Measurements from ENCODE around the gene DOK7. TPM values are rescaled to one million over a fixed set of nuclear protein-coding genes. Genes with fewer than 3 reads are reported as not detected.

Gene DOK7, protein sequence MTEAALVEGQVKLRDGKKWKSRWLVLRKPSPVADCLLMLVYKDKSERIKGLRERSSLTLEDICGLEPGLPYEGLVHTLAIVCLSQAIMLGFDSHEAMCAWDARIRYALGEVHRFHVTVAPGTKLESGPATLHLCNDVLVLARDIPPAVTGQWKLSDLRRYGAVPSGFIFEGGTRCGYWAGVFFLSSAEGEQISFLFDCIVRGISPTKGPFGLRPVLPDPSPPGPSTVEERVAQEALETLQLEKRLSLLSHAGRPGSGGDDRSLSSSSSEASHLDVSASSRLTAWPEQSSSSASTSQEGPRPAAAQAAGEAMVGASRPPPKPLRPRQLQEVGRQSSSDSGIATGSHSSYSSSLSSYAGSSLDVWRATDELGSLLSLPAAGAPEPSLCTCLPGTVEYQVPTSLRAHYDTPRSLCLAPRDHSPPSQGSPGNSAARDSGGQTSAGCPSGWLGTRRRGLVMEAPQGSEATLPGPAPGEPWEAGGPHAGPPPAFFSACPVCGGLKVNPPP
- not detected for total RNA-seq

DNA sequence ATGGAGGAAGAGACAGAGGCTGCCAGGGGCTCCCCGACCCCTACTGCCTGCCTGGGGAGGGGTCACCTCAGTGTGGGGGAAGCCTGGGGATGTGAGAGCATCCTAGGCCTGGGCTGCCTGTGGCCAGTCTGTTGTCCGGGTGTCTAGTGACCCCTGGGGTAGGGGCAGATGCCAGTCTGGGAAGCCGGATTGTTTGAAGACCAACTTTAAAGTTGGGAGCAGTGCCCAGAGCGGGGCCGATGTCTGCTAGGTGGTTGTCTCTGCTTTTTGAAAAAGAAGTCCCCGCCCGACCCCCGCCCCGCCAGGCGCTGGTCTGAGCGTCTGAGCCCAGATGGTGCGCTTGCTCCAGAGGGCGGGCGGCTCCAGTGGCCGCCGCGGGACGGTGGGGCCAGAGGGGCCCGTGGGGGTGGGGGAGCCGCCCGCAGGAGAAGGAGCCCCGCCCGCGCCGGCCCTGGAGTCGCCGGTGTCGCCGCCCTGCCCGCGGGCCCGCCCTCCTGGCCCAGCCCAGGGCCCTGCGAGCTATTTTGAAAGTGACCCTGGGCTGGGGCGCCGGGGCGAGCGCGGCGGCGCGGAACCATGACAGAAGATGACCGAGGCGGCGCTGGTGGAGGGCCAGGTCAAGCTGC lies at the start of gene DOK7:
Gene DOK7 (plus strand): TSS at position 517 of the 626 bp plus-strand sequence. CDS start 70 bp downstream, at position 587.
- no peaks in the 10 kb centered on the region for H3K9me3 Mint-ChIP-seq
- peaks cover 28% of the 10 kb centered on the region for H3K27me3 Mint-ChIP-seq
- H3K27ac Mint-ChIP-seq: no peak within 1 kb of the TSS
- no peaks in the 10 kb centered on the region for H3K36me3 Mint-ChIP-seq
- no peak within 1 kb of the TSS for H3K4me3 Mint-ChIP-seq
- no peaks in the 10 kb centered on the region for H3K4me1 Mint-ChIP-seq
- no peak for DNase-seq

GRCh38 chr4:3413675-3414420 lies 49.3 kb upstream of the DOK7 start:
- H3K36me3 Mint-ChIP-seq: no peaks in the 10 kb centered on the region
- H3K27ac Mint-ChIP-seq: no peak overlapping the region
- H3K9me3 Mint-ChIP-seq: no peaks in the 10 kb centered on the region
- DNase-seq: no peak
- no peaks in the 10 kb centered on the region for H3K27me3 Mint-ChIP-seq
- H3K4me1 Mint-ChIP-seq: no peaks in the 10 kb centered on the region
- no peak overlapping the region for H3K4me3 Mint-ChIP-seq

DNA sequence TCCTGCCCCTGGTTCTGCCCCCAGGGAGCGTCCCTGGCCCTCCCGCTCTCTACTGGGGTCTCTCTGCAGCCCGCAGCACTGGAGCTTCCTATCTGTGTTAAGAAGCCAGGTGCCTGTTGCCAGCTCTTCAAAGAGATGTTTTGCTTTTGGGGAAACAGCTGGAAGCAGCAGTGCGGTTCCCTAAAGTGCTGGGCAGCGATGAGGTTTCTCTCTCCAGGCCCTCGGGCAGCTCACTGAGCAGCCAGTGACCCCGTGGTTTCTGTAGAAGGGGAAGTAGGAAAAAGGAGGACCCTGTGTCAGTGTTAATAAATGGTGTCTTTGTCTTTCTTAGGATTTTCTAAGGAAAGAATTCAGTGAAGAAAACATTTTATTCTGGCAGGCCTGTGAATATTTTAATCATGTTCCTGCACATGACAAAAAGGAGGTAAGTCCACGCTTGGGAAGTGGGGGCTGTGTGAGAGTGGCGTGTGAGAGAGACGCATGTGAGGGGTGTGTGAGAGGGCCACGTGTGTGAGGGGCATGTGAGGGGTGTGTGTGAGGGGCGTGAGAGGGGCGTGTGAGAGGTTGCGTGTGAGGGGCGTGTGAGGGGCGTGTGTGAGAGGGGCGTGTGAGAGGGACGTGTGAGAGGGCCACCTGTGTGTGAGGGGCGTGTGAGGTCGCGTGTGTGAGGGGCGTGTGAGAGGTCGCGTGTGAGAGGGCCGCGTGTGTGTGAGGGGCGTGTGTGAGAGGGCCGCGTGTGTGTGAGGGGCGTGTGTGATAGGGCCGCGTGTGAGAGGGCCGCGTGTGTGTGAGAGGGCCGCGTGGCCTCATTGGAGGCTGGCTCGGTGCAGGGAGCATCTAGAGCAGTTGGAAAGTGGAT lies 48.5 kb upstream of the DOK7 start:
- Mint-ChIP-seq H3K36me3 (no peaks in the 10 kb centered on the region), H3K4me3 (no peak overlapping the region), H3K27ac (no peak overlapping the region), H3K4me1 (no peaks in the 10 kb centered on the region), H3K27me3 (no peaks in the 10 kb centered on the region), H3K9me3 (no peaks in the 10 kb centered on the region)
- no peak for DNase-seq

GRCh38 chr4:3415471-3416141 lies 47.5 kb upstream of the DOK7 start:
- H3K4me3 Mint-ChIP-seq: no peak overlapping the region
- H3K27me3 Mint-ChIP-seq: no peaks in the 10 kb centered on the region
- H3K36me3 Mint-ChIP-seq: no peaks in the 10 kb centered on the region
- no peaks in the 10 kb centered on the region for H3K4me1 Mint-ChIP-seq
- no peaks in the 10 kb centered on the region for H3K9me3 Mint-ChIP-seq
- no peak for DNase-seq
- no peak overlapping the region for H3K27ac Mint-ChIP-seq

- Mint-ChIP-seq H3K4me3 (no peak overlapping the region), H3K36me3 (no peaks in the 10 kb centered on the region), H3K9me3 (no peaks in the 10 kb centered on the region)
Observed at GRCh38 chr4:3416270-3416669, 46.8 kb upstream of the DOK7 start.

DNA sequence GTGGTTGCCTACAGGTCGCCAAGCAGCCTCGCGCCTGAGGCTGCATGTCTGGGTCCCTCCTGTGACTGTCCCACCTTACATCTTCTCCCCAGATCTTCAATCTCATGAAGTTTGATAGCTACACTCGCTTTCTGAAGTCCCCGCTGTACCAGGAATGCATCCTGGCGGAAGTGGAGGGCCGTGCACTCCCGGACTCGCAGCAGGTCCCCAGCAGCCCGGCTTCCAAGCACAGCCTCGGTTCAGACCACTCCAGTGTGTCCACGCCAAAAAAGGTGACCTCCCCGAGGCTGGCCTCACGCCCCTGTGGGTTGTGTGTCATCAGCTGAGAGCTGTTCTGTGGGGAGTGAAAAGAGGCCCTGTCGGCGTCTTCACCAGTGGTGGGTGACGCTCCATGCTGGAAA lies 46.3 kb upstream of the DOK7 start:
- Mint-ChIP-seq H3K27me3 (no peaks in the 10 kb centered on the region), H3K36me3 (no peaks in the 10 kb centered on the region)
- DNase-seq: no peak

More at GRCh38 chr4:3416270-3416669, 46.8 kb upstream of the DOK7 start:
- H3K4me1 Mint-ChIP-seq: no peaks in the 10 kb centered on the region
- no peak for DNase-seq
- no peak overlapping the region for H3K27ac Mint-ChIP-seq
- no peaks in the 10 kb centered on the region for H3K27me3 Mint-ChIP-seq

GRCh38 chr4:3417448-3417847 lies 45.7 kb upstream of the DOK7 start:
- H3K4me3 Mint-ChIP-seq: no peak overlapping the region
- no peaks in the 10 kb centered on the region for H3K4me1 Mint-ChIP-seq
- no peaks in the 10 kb centered on the region for H3K27me3 Mint-ChIP-seq
- H3K27ac Mint-ChIP-seq: no peak overlapping the region
- H3K36me3 Mint-ChIP-seq: no peaks in the 10 kb centered on the region
- no peak for DNase-seq
- H3K9me3 Mint-ChIP-seq: no peaks in the 10 kb centered on the region

More for the DNA sequence above, 46.3 kb upstream of the DOK7 start:
- Mint-ChIP-seq H3K9me3 (no peaks in the 10 kb centered on the region), H3K4me3 (no peak overlapping the region), H3K27ac (no peak overlapping the region), H3K4me1 (no peaks in the 10 kb centered on the region)

DNA sequence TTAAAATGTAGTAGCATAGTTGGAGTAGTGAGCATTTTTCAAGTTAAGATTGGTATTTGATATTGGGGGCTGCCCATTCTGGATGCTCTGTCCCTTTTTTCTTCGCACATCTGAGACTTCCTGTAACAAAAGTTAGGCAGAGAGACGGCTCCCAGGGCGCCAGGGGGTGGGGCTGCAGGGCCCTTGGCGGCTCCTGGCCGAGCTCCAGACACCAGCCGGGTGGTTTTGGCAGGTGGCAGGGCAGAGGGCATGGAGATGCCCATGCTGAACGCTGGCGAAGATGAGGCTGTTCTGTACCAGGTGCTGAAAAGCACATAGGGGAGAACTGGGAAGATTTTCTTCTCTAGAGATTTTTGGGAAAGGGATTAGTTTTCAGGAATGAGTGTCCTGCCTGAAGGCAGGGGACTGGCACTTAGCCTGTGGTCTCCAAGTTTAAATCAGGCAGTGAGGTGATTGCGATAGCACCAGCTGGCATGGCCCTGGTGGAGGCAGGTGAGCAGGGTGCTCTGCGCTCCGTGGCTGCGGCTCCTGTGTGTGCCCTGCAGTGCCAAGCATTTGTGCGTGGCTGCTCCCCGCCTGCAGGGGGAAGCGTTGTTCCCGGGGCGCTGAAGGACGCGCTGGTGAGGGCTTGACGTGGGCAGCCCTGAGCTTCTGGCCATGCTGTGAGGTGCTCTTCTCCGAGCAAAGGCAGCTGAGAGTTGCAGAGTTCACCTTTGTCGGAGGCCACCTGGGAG lies 44.9 kb upstream of the DOK7 start:
- no peaks in the 10 kb centered on the region for H3K27me3 Mint-ChIP-seq

DNA sequence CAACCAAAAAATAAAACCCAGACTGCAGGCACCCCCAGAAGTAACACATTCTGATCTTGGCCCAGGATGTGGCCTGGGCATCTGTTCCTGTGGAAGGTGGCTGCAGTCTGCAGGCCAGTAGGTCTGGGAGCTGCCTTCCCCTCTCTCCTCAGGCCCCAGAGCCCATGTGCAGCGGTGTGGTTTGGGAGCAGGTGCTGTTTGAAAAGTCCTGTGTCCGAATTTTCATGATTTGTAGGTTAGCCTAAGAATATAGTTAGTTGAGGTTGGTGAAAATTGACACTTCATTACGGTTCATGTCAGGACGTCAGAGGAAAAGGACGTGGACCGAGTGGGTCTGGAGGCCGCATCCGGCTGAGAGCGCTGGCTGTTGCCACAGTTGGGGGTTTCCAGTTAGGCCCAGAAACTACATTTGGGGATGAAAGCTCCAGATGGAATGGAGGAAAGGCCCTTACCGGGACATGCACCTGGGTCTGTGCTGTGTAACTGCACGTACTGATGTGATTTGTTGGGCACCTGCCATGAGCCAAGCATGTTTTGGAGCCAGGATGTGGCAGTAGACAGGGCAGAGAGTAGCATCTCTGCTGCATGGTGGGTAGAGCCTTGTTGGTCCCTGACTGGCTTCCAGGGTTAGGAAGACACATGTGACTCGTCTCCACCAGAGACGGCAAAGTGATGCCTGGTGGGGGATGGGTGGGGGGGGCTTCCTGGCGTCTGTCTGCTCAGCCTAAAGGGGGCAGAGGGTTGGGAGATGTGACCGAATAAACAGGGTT lies 43.1 kb upstream of the DOK7 start:
- Mint-ChIP-seq H3K27ac (no peak overlapping the region), H3K4me1 (no peaks in the 10 kb centered on the region), H3K4me3 (no peak overlapping the region), H3K27me3 (no peaks in the 10 kb centered on the region), H3K36me3 (no peaks in the 10 kb centered on the region), H3K9me3 (no peaks in the 10 kb centered on the region)
- DNase-seq: no peak

More for the DNA sequence above, 44.9 kb upstream of the DOK7 start:
- H3K9me3 Mint-ChIP-seq: no peaks in the 10 kb centered on the region
- DNase-seq: no peak
- H3K4me1 Mint-ChIP-seq: no peaks in the 10 kb centered on the region
- no peaks in the 10 kb centered on the region for H3K36me3 Mint-ChIP-seq
- no peak overlapping the region for H3K4me3 Mint-ChIP-seq
- no peak overlapping the region for H3K27ac Mint-ChIP-seq

- no peak overlapping the region for H3K4me3 Mint-ChIP-seq
- DNase-seq: no peak
- no peaks in the 10 kb centered on the region for H3K4me1 Mint-ChIP-seq
- no peaks in the 10 kb centered on the region for H3K36me3 Mint-ChIP-seq
- no peaks in the 10 kb centered on the region for H3K27me3 Mint-ChIP-seq
- H3K9me3 Mint-ChIP-seq: no peaks in the 10 kb centered on the region
- H3K27ac Mint-ChIP-seq: no peak overlapping the region
Observed at GRCh38 chr4:3420606-3420955, 42.5 kb upstream of the DOK7 start.

DNA sequence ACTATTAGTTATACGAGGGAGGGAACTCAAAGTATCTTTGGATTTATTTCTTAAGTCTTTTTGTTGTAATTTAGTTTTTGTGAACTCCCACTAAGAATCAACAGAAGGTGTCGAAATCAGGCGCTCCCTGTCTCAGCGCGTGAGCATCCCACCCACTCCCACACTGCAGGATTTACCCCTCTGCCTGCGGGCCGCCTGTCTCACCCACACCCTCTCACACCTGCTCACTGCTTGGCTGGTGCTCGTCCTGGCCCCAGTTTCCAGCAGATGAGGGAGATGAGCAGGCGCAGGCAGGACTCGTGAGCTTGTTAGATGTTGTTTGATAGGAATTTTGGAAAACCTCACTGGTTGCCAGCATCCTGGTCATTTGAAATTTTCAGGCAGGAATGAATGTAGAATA lies 42.1 kb upstream of the DOK7 start:
- H3K4me3 Mint-ChIP-seq: no peak overlapping the region

GRCh38 chr4:3421470-3421869 lies 41.6 kb upstream of the DOK7 start:
- DNase-seq: no peak
- Mint-ChIP-seq H3K27me3 (no peaks in the 10 kb centered on the region), H3K4me3 (no peak overlapping the region), H3K4me1 (no peaks in the 10 kb centered on the region), H3K27ac (no peak overlapping the region), H3K9me3 (no peaks in the 10 kb centered on the region), H3K36me3 (no peaks in the 10 kb centered on the region)

More for the DNA sequence above, 42.1 kb upstream of the DOK7 start:
- no peak for DNase-seq
- Mint-ChIP-seq H3K9me3 (no peaks in the 10 kb centered on the region), H3K36me3 (no peaks in the 10 kb centered on the region), H3K27ac (no peak overlapping the region), H3K27me3 (no peaks in the 10 kb centered on the region), H3K4me1 (no peaks in the 10 kb centered on the region)

DNA sequence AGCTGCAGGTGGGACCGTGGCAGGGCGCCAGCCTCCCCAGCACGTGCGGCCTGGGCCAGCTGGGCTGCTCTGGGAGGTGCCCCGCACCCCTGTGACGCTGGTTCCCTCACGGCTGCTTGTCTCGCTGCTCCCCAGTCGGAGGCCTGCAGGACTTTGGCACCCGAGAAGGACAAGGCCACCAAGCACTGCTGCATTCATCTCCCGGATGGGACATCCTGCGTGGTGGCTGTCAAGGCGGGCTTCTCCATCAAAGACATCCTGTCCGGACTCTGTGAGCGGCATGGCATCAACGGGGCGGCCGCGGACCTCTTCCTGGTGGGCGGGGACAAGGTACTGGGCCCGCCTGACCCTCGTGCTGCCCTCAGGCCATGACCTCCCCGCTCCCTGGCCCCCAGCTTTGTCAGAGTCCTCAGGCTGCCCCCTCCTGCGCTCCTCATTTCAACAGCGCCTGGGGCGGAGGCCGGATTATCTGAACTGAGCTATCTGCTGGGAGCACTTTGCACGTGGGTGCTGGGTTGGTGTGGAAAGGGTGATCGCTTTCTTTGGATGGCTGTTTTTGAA lies 40.8 kb upstream of the DOK7 start:
- H3K4me3 Mint-ChIP-seq: no peak overlapping the region
- H3K36me3 Mint-ChIP-seq: no peaks in the 10 kb centered on the region
- H3K27me3 Mint-ChIP-seq: no peaks in the 10 kb centered on the region
- no peaks in the 10 kb centered on the region for H3K9me3 Mint-ChIP-seq
- DNase-seq: no peak
- H3K4me1 Mint-ChIP-seq: no peaks in the 10 kb centered on the region
- H3K27ac Mint-ChIP-seq: no peak overlapping the region

Measured in activated naive CD8-positive, alpha-beta T cell treated with anti-CD3 and anti-CD28 coated beads for 36 hours (primary cell).